Activated naive CD4-positive, alpha-beta T cell treated with anti-CD3 and anti-CD28 coated beads, Interleukin-2, amount 50 U/mL, for 16 hours (primary cell): Measurements from ENCODE around the gene MAP3K19.
"Not testable (repeated sequence)": the region's sequence is repeated elsewhere in the genome, so short reads cannot be mapped to it uniquely, and the experiment has no call there.

Source experiments
- DNase-seq: peaks from one replicate; pipeline ENCODE4 v3.0.0-alpha.2; 2020

The MAP3K19 gene

DNA sequence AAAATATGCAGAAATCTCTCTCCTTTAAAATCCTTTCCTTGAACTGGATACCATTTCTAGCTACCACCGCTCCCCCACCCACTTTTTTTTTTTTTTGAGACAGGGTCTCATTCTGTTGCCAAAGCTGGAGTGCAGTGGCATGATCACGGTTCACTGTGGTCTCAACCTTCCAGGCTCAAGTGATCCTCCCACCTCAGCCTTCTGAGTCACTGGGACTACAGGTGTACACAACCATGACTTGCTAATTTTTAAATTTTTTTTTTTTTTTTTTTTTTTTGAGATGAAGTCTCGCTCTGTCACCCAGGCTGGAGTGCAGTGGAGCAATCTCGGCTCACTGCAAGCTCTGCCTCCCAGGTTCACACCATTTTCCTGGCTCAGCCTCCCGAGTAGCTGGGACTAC is 70.1 kb downstream of the MAP3K19 start:
- DNase-seq, result not testable (repeated sequence)

DNA sequence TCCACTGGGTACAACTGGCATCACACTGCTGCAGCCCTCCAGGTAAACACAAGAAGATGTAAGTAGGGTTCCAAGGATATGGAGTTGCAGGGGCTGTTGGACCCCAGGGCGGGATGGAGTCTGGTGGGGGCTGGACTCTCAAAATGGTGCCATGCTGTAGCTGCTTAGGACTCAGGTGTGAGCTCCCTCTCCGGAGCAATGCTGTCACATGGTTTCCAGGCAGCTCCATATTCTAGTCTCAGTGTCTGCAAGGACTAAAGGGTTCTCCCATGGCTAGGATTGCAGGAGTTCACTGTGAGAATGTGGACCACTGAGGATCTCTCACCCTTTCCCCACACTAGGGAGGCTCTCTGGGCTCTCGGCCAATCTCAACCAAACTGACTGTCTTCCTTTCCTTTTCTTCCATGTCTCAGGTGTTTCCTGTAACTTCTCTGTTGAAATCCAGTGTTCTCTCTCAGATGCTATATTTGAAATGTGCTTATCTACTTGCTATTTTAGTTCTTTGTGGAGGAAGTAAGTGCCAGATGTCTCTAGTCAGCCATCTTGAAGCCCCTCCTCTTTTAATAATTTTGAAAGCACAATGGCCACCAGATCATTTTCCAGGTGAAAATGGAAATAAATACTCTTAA is 71.1 kb downstream of the MAP3K19 start:
- no peak for DNase-seq

DNA sequence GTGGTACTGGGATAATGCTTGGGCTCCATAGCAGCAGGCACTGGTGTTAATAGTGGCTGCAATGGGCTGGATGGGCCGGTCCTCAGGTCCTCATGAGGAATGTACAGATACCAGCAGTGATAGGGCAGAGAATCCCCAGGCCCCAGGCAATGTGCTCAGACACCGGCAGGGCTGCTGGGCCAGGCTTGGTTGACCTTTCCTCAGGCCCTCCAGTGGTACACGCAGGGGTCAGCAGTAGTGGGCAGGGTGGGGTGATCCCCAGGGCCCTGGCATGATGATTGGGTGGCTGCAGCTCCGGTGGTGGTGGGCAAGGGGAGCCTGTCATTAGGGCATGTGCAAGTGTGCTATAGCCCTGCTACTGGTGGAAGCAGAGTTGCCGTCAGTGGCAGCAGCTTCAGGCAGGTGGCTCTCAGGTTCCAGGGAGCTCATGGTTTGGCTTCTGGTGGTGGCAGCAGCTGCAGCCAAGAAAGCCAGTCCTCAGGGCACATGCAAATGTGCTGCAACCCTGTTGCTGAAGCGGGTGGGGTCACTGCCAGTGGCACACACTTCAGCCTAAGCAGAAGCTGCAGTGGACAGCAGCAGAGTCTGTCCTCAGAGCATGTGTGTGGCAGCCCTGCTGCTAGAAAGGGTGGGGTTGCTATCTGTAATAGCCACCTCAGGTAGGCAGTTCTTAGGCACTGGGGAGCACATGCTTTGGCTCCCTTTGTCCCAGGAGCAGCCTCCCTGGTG is 71.8 kb downstream of the MAP3K19 start:
- no peak for DNase-seq

- no peak for DNase-seq
These were observed 73.8 kb downstream of the MAP3K19 start for GRCh38 chr2:134973241-134974138.

- DNase-seq, result not testable (repeated sequence)
These were observed 80.1 kb downstream of the MAP3K19 start for GRCh38 chr2:134967166-134967565.

DNA sequence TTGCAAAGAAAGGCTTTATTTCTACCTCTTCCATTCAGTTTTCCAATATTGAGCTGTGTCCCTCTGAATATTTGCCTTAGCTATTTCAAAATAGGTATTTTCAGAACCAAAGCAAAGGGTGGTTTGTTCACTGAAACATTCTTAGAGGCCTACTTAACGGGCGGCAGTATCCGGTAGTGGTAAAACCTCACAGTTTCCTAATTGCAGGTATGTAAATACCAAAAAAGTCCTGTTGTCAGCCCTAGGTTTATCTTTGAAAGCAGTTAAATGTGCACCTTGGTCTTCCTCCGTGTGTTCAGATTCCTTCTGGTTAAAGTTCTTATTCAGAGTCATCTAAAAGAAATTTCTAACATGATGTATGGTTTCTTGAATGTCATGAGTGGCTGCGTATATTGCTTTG is 89.8 kb downstream of the MAP3K19 start:
- DNase-seq, result no peak

DNA sequence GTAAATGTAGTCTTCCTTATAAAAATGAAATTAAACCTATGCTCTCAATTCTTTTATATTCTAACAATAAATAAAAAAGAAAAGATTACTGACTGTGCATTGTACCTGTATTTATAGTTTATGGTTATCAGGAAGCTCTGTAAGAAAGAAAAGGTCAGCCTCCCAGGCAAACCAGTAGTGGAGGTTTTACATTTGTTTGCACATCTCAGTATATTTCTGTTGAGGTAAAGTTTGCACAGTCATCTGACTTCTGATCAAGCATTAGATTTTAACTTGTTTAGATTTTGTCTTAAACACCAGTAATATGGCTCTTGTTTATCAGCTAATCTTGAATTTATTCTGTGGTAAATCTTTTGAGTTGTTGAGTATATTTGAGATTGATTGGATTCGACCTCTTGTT is 91.5 kb downstream of the MAP3K19 start:
- no peak for DNase-seq

DNA sequence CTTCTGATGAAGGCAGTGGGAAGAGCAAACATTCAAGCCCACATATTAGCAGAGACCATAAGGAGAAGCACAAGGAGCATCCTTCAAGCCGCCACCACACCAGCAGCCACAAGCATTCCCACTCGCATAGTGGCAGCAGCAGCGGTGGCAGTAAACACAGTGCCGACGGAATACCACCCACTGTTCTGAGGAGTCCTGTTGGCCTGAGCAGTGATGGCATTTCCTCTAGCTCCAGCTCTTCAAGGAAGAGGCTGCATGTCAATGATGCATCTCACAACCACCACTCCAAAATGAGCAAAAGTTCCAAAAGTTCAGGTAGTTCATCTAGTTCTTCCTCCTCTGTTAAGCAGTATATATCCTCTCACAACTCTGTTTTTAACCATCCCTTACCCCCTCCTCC is 93.2 kb downstream of the MAP3K19 start:
- no peak for DNase-seq

- no peak for DNase-seq
These were observed 94.6 kb downstream of the MAP3K19 start for GRCh38 chr2:134952608-134953007.

DNA sequence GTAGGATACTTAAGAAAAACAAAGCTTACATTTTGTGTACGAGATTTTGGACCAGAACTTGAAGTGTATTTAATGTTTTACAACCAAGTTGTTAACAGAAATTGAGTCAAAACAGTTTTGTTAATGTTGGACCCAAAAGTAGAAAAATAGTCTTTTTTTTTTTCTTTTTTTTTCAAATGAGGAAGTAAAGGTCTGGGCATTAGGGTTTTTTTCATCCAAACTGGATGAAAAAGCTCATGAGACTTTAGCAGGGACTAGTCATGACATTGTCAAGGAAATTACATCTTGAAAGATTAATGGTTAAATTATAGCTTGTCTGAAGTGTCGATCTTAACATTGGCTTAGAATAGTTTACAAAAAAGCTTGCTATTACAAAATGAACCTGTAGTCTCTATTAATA is 96.4 kb downstream of the MAP3K19 start:
- no peak for DNase-seq

GRCh38 chr2:134949981-134950708 is 97.1 kb downstream of the MAP3K19 start:
- DNase-seq, result no peak

- no peak for DNase-seq
These were observed 101.2 kb downstream of the MAP3K19 start for GRCh38 chr2:134946073-134946472.

DNA sequence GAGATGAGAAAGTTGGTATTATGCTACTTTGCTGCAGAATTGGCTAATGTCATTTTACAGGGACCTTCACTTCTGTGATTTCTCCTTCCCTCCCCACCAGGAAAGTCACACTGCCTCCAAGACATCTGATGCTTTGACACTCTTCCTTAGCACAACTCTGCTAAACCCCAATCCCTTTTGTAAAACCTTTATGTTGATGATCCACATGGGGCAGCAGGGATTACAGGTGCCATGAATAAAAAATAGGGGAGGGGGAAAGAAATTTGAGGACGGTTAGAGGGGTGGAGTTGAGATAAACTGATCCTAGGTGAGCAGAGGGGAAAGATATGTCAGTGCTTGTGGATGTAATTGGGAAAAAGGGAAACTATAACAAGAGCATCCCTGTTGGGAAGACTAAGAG is 102.3 kb downstream of the MAP3K19 start:
- DNase-seq, result no peak

- DNase-seq, result no peak
These were observed 103.7 kb downstream of the MAP3K19 start for GRCh38 chr2:134943540-134943939.

GRCh38 chr2:134936691-134937090 is 110.6 kb downstream of the MAP3K19 start:
- DNase-seq, result no peak

- DNase-seq, result no peak
These were observed 112.6 kb downstream of the MAP3K19 start for GRCh38 chr2:134934641-134935040.

GRCh38 chr2:134934150-134934549 is 113.1 kb downstream of the MAP3K19 start:
- DNase-seq, result no peak

- DNase-seq, result no peak
These were observed 113.5 kb downstream of the MAP3K19 start for GRCh38 chr2:134933732-134934131.

GRCh38 chr2:134932864-134933526 is 114.3 kb downstream of the MAP3K19 start:
- DNase-seq, result no peak

- no peak for DNase-seq
These were observed 120.1 kb downstream of the MAP3K19 start for GRCh38 chr2:134927195-134927594.

- no peak for DNase-seq
These were observed 120.9 kb downstream of the MAP3K19 start for GRCh38 chr2:134926231-134926931.

- DNase-seq, result no peak
These were observed 122.3 kb downstream of the MAP3K19 start for GRCh38 chr2:134924912-134925311.
